H54 (cell line): ENCODE results near the gene HDAC4.
A peak's percentile ranks its signal among the peaks of the same experiment; 100 is the strongest.

Source experiments
- DNase-seq: peaks from one replicate; pipeline ENCODE4 v3.0.0; 2011; ENCODE audit warnings: low spot score, mixed read lengths; ENCODE audit not compliant: insufficient read length
- FAIRE-seq: peaks from 3 replicates; lab custom pipeline; 2011; peaks lifted over from hg19 to GRCh38; lab: Jason Lieb, UNC
- POLR2A ChIP-seq: IDR thresholded peaks from 2 replicates; pipeline ENCODE4 v1.6.1; 2011; ENCODE audit warnings: low read depth, mild to moderate bottlenecking, low read length

The HDAC4 gene

GRCh38 chr2:239116456-239117246 lies 284.2 kb downstream of the HDAC4 start:
- DNase-seq (peak; percentile 96), FAIRE-seq (peak; percentile 88)
- TF ChIP-seq POLR2A, result no peak

- DNase-seq (no peak), FAIRE-seq (no peak)
- TF ChIP-seq POLR2A, result no peak
These were observed 285.2 kb downstream of the HDAC4 start for GRCh38 chr2:239115616-239116015.

- FAIRE-seq (no peak), DNase-seq (no peak)
- TF ChIP-seq POLR2A, result no peak
These were observed 286.1 kb downstream of the HDAC4 start for GRCh38 chr2:239114616-239115265.

- DNase-seq, result peak; percentile 54
- FAIRE-seq, result peak; percentile 6
- no peak for TF ChIP-seq POLR2A
These were observed 286.7 kb downstream of the HDAC4 start for GRCh38 chr2:239114119-239114581.

GRCh38 chr2:239113615-239114014 lies 287.2 kb downstream of the HDAC4 start:
- DNase-seq (no peak), FAIRE-seq (no peak)
- no peak for TF ChIP-seq POLR2A

GRCh38 chr2:239113171-239113570 lies 287.6 kb downstream of the HDAC4 start:
- no peak for DNase-seq
- FAIRE-seq, result no peak
- no peak for TF ChIP-seq POLR2A

GRCh38 chr2:239112127-239112774 lies 288.6 kb downstream of the HDAC4 start:
- DNase-seq, result no peak
- no peak for FAIRE-seq
- TF ChIP-seq POLR2A, result no peak

- DNase-seq (no peak), FAIRE-seq (no peak)
- TF ChIP-seq POLR2A, result no peak
These were observed 289.3 kb downstream of the HDAC4 start for GRCh38 chr2:239111401-239112100.

GRCh38 chr2:239110595-239111048 lies 290.2 kb downstream of the HDAC4 start:
- FAIRE-seq, result no peak

GRCh38 chr2:239109928-239110545 lies 290.8 kb downstream of the HDAC4 start:
- no peak for TF ChIP-seq POLR2A

More at GRCh38 chr2:239110595-239111048, 290.2 kb downstream of the HDAC4 start:
- no peak for TF ChIP-seq POLR2A
- DNase-seq, result no peak

GRCh38 chr2:239109041-239109927 lies 291.5 kb downstream of the HDAC4 start:
- no peak for FAIRE-seq
- DNase-seq, result no peak
- TF ChIP-seq POLR2A, result no peak

More at GRCh38 chr2:239109928-239110545, 290.8 kb downstream of the HDAC4 start:
- DNase-seq (no peak), FAIRE-seq (no peak)

GRCh38 chr2:239108459-239108858 lies 292.4 kb downstream of the HDAC4 start:
- DNase-seq, result no peak
- TF ChIP-seq POLR2A, result no peak
- FAIRE-seq, result no peak

- TF ChIP-seq POLR2A, result no peak
- FAIRE-seq (no peak), DNase-seq (no peak)
These were observed 292.9 kb downstream of the HDAC4 start for GRCh38 chr2:239107936-239108335.
